Measurements from ENCODE around the gene TTC24.
"Not testable (repeated sequence)": the region's sequence is repeated elsewhere in the genome, so short reads cannot be mapped to it uniquely, and the experiment has no call there.

Gene TTC24

GRCh38 chr1:156629823-156630449 is 50.4 kb downstream of the TTC24 start (continued):
- TF ChIP-seq, protein P1, sequence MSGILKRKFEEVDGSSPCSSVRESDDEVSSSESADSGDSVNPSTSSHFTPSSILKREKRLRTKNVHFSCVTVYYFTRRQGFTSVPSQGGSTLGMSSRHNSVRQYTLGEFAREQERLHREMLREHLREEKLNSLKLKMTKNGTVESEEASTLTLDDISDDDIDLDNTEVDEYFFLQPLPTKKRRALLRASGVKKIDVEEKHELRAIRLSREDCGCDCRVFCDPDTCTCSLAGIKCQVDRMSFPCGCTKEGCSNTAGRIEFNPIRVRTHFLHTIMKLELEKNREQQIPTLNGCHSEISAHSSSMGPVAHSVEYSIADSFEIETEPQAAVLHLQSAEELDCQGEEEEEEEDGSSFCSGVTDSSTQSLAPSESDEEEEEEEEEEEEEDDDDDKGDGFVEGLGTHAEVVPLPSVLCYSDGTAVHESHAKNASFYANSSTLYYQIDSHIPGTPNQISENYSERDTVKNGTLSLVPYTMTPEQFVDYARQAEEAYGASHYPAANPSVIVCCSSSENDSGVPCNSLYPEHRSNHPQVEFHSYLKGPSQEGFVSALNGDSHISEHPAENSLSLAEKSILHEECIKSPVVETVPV (CRISPR knock-in tag; IDR thresholded peaks at IDR 0.05), result no peak
- TF ChIP-seq ZC3H10 (CRISPR knock-in tag; IDR thresholded peaks at IDR 0.05) (no peak), ESRRG (CRISPR knock-in tag; IDR thresholded peaks at IDR 0.05) (no peak), ZNF70 (CRISPR knock-in tag; IDR thresholded peaks at IDR 0.05) (no peak)

DNA sequence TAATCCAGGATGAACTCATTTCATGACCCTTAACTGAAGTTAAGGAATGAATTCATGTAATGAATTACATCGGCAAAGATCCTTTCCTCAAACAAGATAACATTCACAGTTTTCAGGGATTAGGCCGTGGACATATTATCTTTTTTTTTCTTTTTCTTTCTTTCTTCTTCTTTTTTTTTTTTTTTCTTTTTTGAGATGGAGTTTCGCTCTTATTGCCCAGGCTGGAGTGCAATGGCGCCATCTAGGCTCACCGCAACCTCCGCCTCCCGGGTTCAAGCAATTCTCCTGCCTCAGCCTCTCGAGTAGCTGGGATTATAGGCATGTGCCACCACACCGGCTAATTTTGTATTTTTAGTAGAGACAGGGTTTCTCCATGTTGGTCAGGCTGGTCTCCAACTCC is 51.6 kb downstream of the TTC24 start:
- not testable (repeated sequence) for ATAC-seq

DNA sequence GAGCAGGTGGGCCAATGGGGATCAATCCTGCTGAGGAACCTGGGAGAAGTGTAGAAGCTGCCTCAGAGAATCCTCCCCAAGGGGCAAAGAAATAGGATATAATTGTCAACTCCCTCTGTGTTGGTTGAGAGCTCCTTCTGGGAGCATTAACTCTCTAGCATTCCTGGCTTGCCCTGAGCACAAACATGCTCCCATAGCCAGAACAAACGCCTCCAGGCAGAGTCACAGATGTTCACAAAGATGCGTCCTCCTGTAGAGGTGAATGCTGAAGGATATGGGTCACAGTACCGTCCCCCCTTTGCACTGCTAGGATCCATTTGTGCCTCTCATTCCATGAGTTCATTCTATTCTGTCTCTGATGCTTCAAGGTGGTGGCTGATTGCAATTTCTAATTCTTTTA is 52.8 kb downstream of the TTC24 start:
- no peak for TF ChIP-seq CREB5 (CRISPR knock-in tag; IDR thresholded peaks at IDR 0.05; ENCODE audit: low read depth)
- no peak for TF ChIP-seq ZFP30 (CRISPR knock-in tag; IDR thresholded peaks at IDR 0.05)
- TF ChIP-seq ISL1 (CRISPR knock-in tag; IDR thresholded peaks at IDR 0.05), result no peak
- TF ChIP-seq ARNTL (CRISPR knock-in tag; IDR thresholded peaks at IDR 0.05; ENCODE audit: borderline replicate concordance, low read depth), result no peak
- no peak for TF ChIP-seq ZNF565 (CRISPR knock-in tag; conservative IDR thresholded peaks at IDR 0.05; ENCODE audit: low read depth)
- TF ChIP-seq ESRRG (CRISPR knock-in tag; IDR thresholded peaks at IDR 0.05), result no peak
- no peak for TF ChIP-seq TCF4 (CRISPR knock-in tag; IDR thresholded peaks at IDR 0.05; ENCODE audit: borderline replicate concordance)
- TF ChIP-seq, protein P1 (CRISPR knock-in tag; IDR thresholded peaks at IDR 0.05), result no peak
- TF ChIP-seq, protein P2, sequence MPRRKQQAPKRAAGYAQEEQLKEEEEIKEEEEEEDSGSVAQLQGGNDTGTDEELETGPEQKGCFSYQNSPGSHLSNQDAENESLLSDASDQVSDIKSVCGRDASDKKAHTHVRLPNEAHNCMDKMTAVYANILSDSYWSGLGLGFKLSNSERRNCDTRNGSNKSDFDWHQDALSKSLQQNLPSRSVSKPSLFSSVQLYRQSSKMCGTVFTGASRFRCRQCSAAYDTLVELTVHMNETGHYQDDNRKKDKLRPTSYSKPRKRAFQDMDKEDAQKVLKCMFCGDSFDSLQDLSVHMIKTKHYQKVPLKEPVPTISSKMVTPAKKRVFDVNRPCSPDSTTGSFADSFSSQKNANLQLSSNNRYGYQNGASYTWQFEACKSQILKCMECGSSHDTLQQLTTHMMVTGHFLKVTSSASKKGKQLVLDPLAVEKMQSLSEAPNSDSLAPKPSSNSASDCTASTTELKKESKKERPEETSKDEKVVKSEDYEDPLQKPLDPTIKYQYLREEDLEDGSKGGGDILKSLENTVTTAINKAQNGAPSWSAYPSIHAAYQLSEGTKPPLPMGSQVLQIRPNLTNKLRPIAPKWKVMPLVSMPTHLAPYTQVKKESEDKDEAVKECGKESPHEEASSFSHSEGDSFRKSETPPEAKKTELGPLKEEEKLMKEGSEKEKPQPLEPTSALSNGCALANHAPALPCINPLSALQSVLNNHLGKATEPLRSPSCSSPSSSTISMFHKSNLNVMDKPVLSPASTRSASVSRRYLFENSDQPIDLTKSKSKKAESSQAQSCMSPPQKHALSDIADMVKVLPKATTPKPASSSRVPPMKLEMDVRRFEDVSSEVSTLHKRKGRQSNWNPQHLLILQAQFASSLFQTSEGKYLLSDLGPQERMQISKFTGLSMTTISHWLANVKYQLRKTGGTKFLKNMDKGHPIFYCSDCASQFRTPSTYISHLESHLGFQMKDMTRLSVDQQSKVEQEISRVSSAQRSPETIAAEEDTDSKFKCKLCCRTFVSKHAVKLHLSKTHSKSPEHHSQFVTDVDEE (CRISPR knock-in tag; IDR thresholded peaks at IDR 0.05), result no peak
- TF ChIP-seq GLIS3 (CRISPR knock-in tag; IDR thresholded peaks at IDR 0.05), result no peak
- TF ChIP-seq RARB (CRISPR knock-in tag; IDR thresholded peaks at IDR 0.05), result no peak
- TF ChIP-seq PATZ1 (CRISPR knock-in tag; IDR thresholded peaks at IDR 0.05; ENCODE audit: borderline replicate concordance), result no peak
- TF ChIP-seq BACH2 (CRISPR knock-in tag; IDR thresholded peaks at IDR 0.05; ENCODE audit: borderline replicate concordance), result no peak
- no peak for ATAC-seq

Data from SK-N-SH treated with all-trans-retinoic acid at 6 μM for 48 hours (cell line).